NCI-H2196 treated with DMSO at 0.1 percent for 48 hours (cell line): ENCODE measurements around the gene ABCE1.

Source experiments
- DNase-seq: peaks from one replicate; lab custom pipeline; 2025; ENCODE audit not compliant: unreplicated experiment; lab: John Stamatoyannopoulos, UW

ABCE1 gene

GRCh38 chr4:145176641-145177432 lies 78.7 kb downstream of the ABCE1 start:
- no peak for DNase-seq

- DNase-seq: no peak
Measured at GRCh38 chr4:145177511-145177905, 79.4 kb downstream of the ABCE1 start.

GRCh38 chr4:145177906-145178538 lies 79.9 kb downstream of the ABCE1 start:
- no peak for DNase-seq

- no peak for DNase-seq
Measured at GRCh38 chr4:145178740-145179280, 80.7 kb downstream of the ABCE1 start.
